T-cell (primary cell): ENCODE measurements around the gene FAM13A. TPM values are rescaled to one million over a fixed set of nuclear protein-coding genes. Genes with fewer than 3 reads are reported as not detected.
A peak's percentile ranks its signal among the peaks of the same experiment; 100 is the strongest.

Source experiments
- ATAC-seq, 4 experiments: fragments of 200-7000 bp in 3 of 4; fragments of 150-1000 bp in 1 of 4; cut with Tn5 transposase; replicated peaks in 1 of 4; 1 replicate in 3 of 4; 2 replicates in 1 of 4; pipeline ENCODE4 v1.10.0; 2021; ENCODE audit warnings: moderate library complexity in 3 of 4, mild to moderate bottlenecking in 2 of 4, moderate number of reproducible peaks in 1 of 4
- CTCF ChIA-PET, 2 donors: fragments of 300-600 bp; sonication (Branson Sonifier 250); formaldehyde crosslinking; loops; one replicate each; lab custom pipeline; 2022; ENCODE audit warnings: antibody characterized with exemption in 2 of 2; lab: Charles Lee
- POLR2A ChIA-PET, 2 donors: fragments of 300-600 bp; sonication (Branson Sonifier 250); formaldehyde crosslinking; loops; one replicate each; lab custom pipeline; 2022; ENCODE audit warnings: antibody characterized with exemption in 2 of 2; lab: Charles Lee
- DNase-seq, 35 experiments: peaks; one replicate each; pipeline versions ENCODE4 v3.0.0 to v3.0.0-alpha.2; 2013 to 2023
- H3K27ac ChIP-seq: one replicate; pipeline ENCODE4 v1.5.1; 2013; ENCODE audit warnings: low read length
- H3K27me3 ChIP-seq, 2 experiments: replicated peaks in 1 of 2; 1 replicate in 1 of 2; 2 replicates in 1 of 2; pipeline versions ENCODE4 v1.6.1 to v1.7.0; 2013; ENCODE audit warnings: low read length in 1 of 2, mixed read lengths in 1 of 2; ENCODE audit not compliant: control insufficient read depth in 2 of 2, insufficient read depth in 2 of 2; ENCODE audit errors: extremely low read depth in 1 of 2
- H3K36me3 ChIP-seq, 2 donors: 1 replicate in 1 of 2; 2 replicates in 1 of 2; pipeline versions ENCODE4 v1.6.1 to v1.7.0; 2013; ENCODE audit warnings: low read length in 1 of 2; ENCODE audit not compliant: control insufficient read depth in 2 of 2, insufficient read depth in 1 of 2; ENCODE audit errors: extremely low read depth in 1 of 2
- H3K4me1 ChIP-seq, 2 experiments: 1 replicate in 1 of 2; 2 replicates in 1 of 2; pipeline versions ENCODE4 v1.6.1 to v1.7.0; 2013; ENCODE audit warnings: low read length in 2 of 2, mixed read lengths in 1 of 2; ENCODE audit not compliant: insufficient read depth in 2 of 2, control insufficient read depth in 1 of 2; ENCODE audit errors: extremely low read depth in 1 of 2
- H3K4me3 ChIP-seq, 2 donors: 1 replicate in 1 of 2; 2 replicates in 1 of 2; pipeline versions ENCODE4 v1.5.1 to v1.7.0; 2013; ENCODE audit warnings: mild to moderate bottlenecking in 2 of 2, low read length in 1 of 2, moderate library complexity in 1 of 2; ENCODE audit not compliant: control insufficient read depth in 1 of 2; ENCODE audit errors: extremely low read depth in 1 of 2
- H3K9me3 ChIP-seq: 2 replicates; pipeline ENCODE4 v1.7.0; 2013
- H3K27ac Mint-ChIP-seq, 2 donors: one replicate each; pipeline ENCODE4 v1.8.0; 2020 to 2021; ENCODE audit warnings: mild to moderate bottlenecking in 2 of 2, mixed read lengths in 2 of 2
- H3K27me3 Mint-ChIP-seq, 2 donors: one replicate each; pipeline ENCODE4 v1.8.0; 2021 to 2022; ENCODE audit warnings: mixed read lengths in 2 of 2
- H3K36me3 Mint-ChIP-seq: one replicate; pipeline ENCODE4 v1.8.0; 2021; ENCODE audit warnings: mixed read lengths
- H3K4me1 Mint-ChIP-seq, 3 donors: one replicate each; pipeline ENCODE4 v1.8.0; 2020 to 2022; ENCODE audit warnings: mixed read lengths in 3 of 3, mild to moderate bottlenecking in 1 of 3
- H3K4me3 Mint-ChIP-seq, 3 donors: one replicate each; pipeline ENCODE4 v1.8.0; 2020 to 2022; ENCODE audit warnings: mild to moderate bottlenecking in 3 of 3, mixed read lengths in 3 of 3, moderate library complexity in 3 of 3
- H3K9me3 Mint-ChIP-seq, 3 donors: one replicate each; pipeline ENCODE4 v1.8.0; 2020 to 2022; ENCODE audit warnings: mixed read lengths in 3 of 3
- WGBS: methylation state at CpG from one replicate; pipeline ENCODE4 v1.1.5; 2013; ENCODE audit warnings: missing lambda C conversion rate; ENCODE audit not compliant: insufficient coverage; 5-methylcytosine and 5-hydroxymethylcytosine counted together
- total RNA-seq, 35 experiments: library from RNA in 6 of 35; stranded (reverse) in 6 of 35; fragments of 120-200 nt in 1 of 35; gene quantifications; one replicate each; pipeline versions ENCODE4 v1.2.1 to v1.2.4 and lab custom pipeline; 2013 to 2026

Gene FAM13A
- total RNA-seq, 5 donors from 2014 or later (not counting 1 experiment from before 2014, with no cell fraction given), result 11.3 to 92.9 (median 22.7) TPM

- no peak overlapping the region for H3K4me3 Mint-ChIP-seq
- Histone ChIP-seq H3K9me3 (no peaks in the 10 kb centered on the region), H3K27me3 (no peaks in the 10 kb centered on the region), H3K27ac (no peak overlapping the region), H3K4me1 (peaks cover 5 to 11% of the 10 kb centered on the region in 2 experiments), H3K4me3 (no peak overlapping the region), H3K36me3 (peaks cover 0 to 2% of the 10 kb centered on the region in 2 donors)
- H3K27ac Mint-ChIP-seq, result no peak overlapping the region
- ChIA-PET CTCF (interaction anchor here in 1 of 2 donors (0.6 kb wide), 1 partner anchor 649 kb away, joined by 3 read pairs; no protein-coding TSS in a partner anchor), POLR2A (no interaction called here)
- H3K27me3 Mint-ChIP-seq, result no peaks in the 10 kb centered on the region
- peaks cover 26% of the 10 kb centered on the region for H3K36me3 Mint-ChIP-seq
- H3K4me1 Mint-ChIP-seq, result peaks cover 14 to 23% (median 17%) of the 10 kb centered on the region in 3 donors
- ATAC-seq (no peak), DNase-seq (no peak)
- H3K9me3 Mint-ChIP-seq, result no peaks in the 10 kb centered on the region
- 20% methylated on average over 1 of the region's 2 CpGs for WGBS
Observed at GRCh38 chr4:88742561-88742960, 314.4 kb downstream of the FAM13A start.

- Histone ChIP-seq H3K27me3 (no peaks in the 10 kb centered on the region), H3K4me1 (peaks cover 5 to 11% of the 10 kb centered on the region in 2 experiments), H3K4me3 (no peak overlapping the region), H3K27ac (no peak overlapping the region), H3K36me3 (no peaks in the 10 kb centered on the region), H3K9me3 (no peaks in the 10 kb centered on the region)
- Mint-ChIP-seq H3K27me3 (no peaks in the 10 kb centered on the region), H3K27ac (peak overlapping the region; percentile 57 to 79), H3K4me1 (peaks cover 24 to 32% (median 25%) of the 10 kb centered on the region in 3 donors), H3K36me3 (peaks cover 5% of the 10 kb centered on the region), H3K9me3 (no peaks in the 10 kb centered on the region), H3K4me3 (peak overlapping the region; percentile 56 to 67 (median 59))
- ATAC-seq (no peak), DNase-seq (no peak)
- ChIA-PET POLR2A (no interaction called here), CTCF (interaction anchor here in 1 of 2 donors (0.5 kb wide), 1 partner anchor 211 kb away, joined by 4 read pairs; no protein-coding TSS in a partner anchor)
- 100% methylated on average over 2 of the region's 4 CpGs for WGBS
Observed at GRCh38 chr4:88738180-88738579, 318.8 kb downstream of the FAM13A start.

DNA sequence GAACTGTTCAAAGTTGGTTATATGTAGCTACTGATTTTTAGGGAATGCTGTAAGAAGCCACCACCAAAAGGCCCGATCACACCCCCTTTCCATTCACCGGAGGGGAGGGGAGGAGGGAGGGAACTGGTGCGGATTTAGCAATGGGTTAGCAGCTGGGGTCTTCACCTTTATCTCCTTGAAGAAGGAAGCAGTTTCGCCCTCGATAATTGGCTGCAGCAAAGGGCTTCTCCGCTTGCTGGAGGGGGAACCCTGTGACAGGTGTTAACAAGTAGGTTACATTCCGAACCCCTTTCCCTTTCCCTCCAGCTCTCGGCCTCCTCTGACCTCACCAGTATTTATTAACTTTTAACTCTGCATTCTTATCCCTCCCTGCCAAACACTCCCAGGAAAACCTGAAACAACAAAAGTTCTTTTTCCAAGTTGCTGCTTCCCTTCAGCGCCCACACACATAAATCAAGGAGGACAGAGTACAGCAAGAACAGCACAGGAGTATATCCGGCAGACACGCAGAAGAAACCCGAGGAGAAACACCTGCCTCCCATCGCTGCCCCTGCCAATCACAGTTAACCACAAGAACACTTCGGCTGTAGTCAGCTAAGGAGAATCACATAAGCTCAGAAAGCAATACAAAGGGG lies 319.6 kb downstream of the FAM13A start:
- H3K9me3 ChIP-seq, result no peaks in the 10 kb centered on the region
- DNase-seq (peak in 34 of 35 experiments; percentile 8 to 65 (median 32)), ATAC-seq (peak; percentile 77 to 95 (median 90))
- ChIA-PET POLR2A (interaction anchor here in 1 of 2 donors (0.7 kb wide), 1 partner anchor 1364 kb away, joined by 3 read pairs; no protein-coding TSS in a partner anchor), CTCF (no interaction called here)
- H3K4me3 Mint-ChIP-seq, result peak overlapping the region; percentile 56 to 67 (median 59)
- H3K36me3 ChIP-seq, result no peaks in the 10 kb centered on the region
- peaks cover 5 to 11% of the 10 kb centered on the region in 2 experiments for H3K4me1 ChIP-seq
- no peaks in the 10 kb centered on the region for H3K27me3 Mint-ChIP-seq
- 48% methylated on average over 4 of the region's 14 CpGs for WGBS
- H3K4me3 ChIP-seq, result no peak overlapping the region
- H3K36me3 Mint-ChIP-seq, result no peaks in the 10 kb centered on the region
- peaks cover 24 to 32% (median 25%) of the 10 kb centered on the region in 3 donors for H3K4me1 Mint-ChIP-seq
- no peaks in the 10 kb centered on the region for H3K27me3 ChIP-seq
- no peak overlapping the region for H3K27ac ChIP-seq
- no peaks in the 10 kb centered on the region for H3K9me3 Mint-ChIP-seq
- peak overlapping the region; percentile 57 to 79 for H3K27ac Mint-ChIP-seq

- Histone ChIP-seq H3K36me3 (no peaks in the 10 kb centered on the region), H3K27ac (no peak overlapping the region), H3K4me3 (no peak overlapping the region), H3K9me3 (no peaks in the 10 kb centered on the region), H3K4me1 (peaks cover 5 to 11% of the 10 kb centered on the region in 2 experiments), H3K27me3 (no peaks in the 10 kb centered on the region)
- Mint-ChIP-seq H3K27me3 (no peaks in the 10 kb centered on the region), H3K4me1 (peaks cover 24 to 32% (median 25%) of the 10 kb centered on the region in 3 donors), H3K27ac (peak overlapping the region in 1 of 2 donors; percentile 32), H3K9me3 (no peaks in the 10 kb centered on the region), H3K36me3 (peaks cover 4% of the 10 kb centered on the region), H3K4me3 (peak overlapping the region in 1 of 3 donors; percentile 67)
- ChIA-PET CTCF (interaction anchor here (0.5 to 0.6 kb wide), 2 partner anchors 206 to 534 kb away, joined by 3 read pairs; no protein-coding TSS in a partner anchor), POLR2A (interaction anchor here (0.7 to 0.9 kb wide), 2 partner anchors 54 to 1363 kb away, joined by 3 read pairs; no protein-coding TSS in a partner anchor)
- no peak for ATAC-seq
- WGBS, result no CpG with 5 or more reads among the region's 3 CpGs
- DNase-seq, result no peak
Observed at GRCh38 chr4:88736264-88736663, 320.7 kb downstream of the FAM13A start.

- Mint-ChIP-seq H3K27ac (no peak overlapping the region), H3K36me3 (peaks cover 7% of the 10 kb centered on the region), H3K4me3 (no peak overlapping the region), H3K4me1 (peaks cover 24 to 31% (median 25%) of the 10 kb centered on the region in 3 donors), H3K9me3 (no peaks in the 10 kb centered on the region), H3K27me3 (no peaks in the 10 kb centered on the region)
- ATAC-seq, result no peak
- Histone ChIP-seq H3K4me1 (peaks cover 5 to 11% of the 10 kb centered on the region in 2 experiments), H3K36me3 (no peaks in the 10 kb centered on the region), H3K27me3 (no peaks in the 10 kb centered on the region), H3K4me3 (no peak overlapping the region), H3K27ac (no peak overlapping the region), H3K9me3 (no peaks in the 10 kb centered on the region)
- ChIA-PET CTCF (interaction anchor here (0.6 to 0.7 kb wide), 2 partner anchors 465 to 571 kb away, joined by 3 read pairs; no protein-coding TSS in a partner anchor), POLR2A (interaction anchor here (0.5 to 0.9 kb wide), 3 partner anchors 9 to 451 kb away, joined by 3 to 8 read pairs (median 3); partner anchors contain the start of gene PPM1K (in 1 of the 2))
- DNase-seq, result no peak
- no CpG with 5 or more reads among the region's 1 CpG for WGBS
Observed at GRCh38 chr4:88735564-88735963, 321.4 kb downstream of the FAM13A start.

GRCh38 chr4:88734403-88734949 lies 322.5 kb downstream of the FAM13A start:
- H3K27ac ChIP-seq, result no peak overlapping the region
- H3K27me3 Mint-ChIP-seq, result no peaks in the 10 kb centered on the region
- H3K9me3 Mint-ChIP-seq, result no peaks in the 10 kb centered on the region
- H3K27ac Mint-ChIP-seq, result peak overlapping the region in 1 of 2 donors; percentile 11
- peaks cover 23 to 24% (median 23%) of the 10 kb centered on the region in 3 donors for H3K4me1 Mint-ChIP-seq
- DNase-seq (no peak), ATAC-seq (no peak)
- WGBS, result 83% methylated on average over 3 of the region's 3 CpGs
- H3K36me3 ChIP-seq, result peaks cover 0 to 3% of the 10 kb centered on the region in 2 donors
- no peaks in the 10 kb centered on the region for H3K27me3 ChIP-seq
- H3K4me1 ChIP-seq, result peaks cover 5 to 11% of the 10 kb centered on the region in 2 experiments
- ChIA-PET CTCF (interaction anchor here in 1 of 2 donors (0.6 kb wide), 1 partner anchor 289 kb away, joined by 3 read pairs; no protein-coding TSS in a partner anchor), POLR2A (no interaction called here)
- H3K36me3 Mint-ChIP-seq, result peaks cover 7% of the 10 kb centered on the region
- H3K4me3 Mint-ChIP-seq, result no peak overlapping the region
- H3K4me3 ChIP-seq, result no peak overlapping the region
- no peaks in the 10 kb centered on the region for H3K9me3 ChIP-seq
